Gastroesophageal sphincter (tissue), 2 donors: Measurements from ENCODE around the gene LIPN.

Experiments used
- POLR2A ChIP-seq, 2 donors: fragments of 450-650 bp; IDR thresholded peaks; one replicate each; pipeline ENCODE4 v1.6.1; 2017; ENCODE audit warnings: antibody characterized with exemption in 2 of 2, mild to moderate bottlenecking in 2 of 2, moderate library complexity in 1 of 2
- POLR2AphosphoS5 ChIP-seq: sonication (generic); formaldehyde crosslinking; IDR thresholded peaks from one replicate; pipeline ENCODE4 v1.6.1; 2017; ENCODE audit warnings: antibody characterized with exemption

DNA sequence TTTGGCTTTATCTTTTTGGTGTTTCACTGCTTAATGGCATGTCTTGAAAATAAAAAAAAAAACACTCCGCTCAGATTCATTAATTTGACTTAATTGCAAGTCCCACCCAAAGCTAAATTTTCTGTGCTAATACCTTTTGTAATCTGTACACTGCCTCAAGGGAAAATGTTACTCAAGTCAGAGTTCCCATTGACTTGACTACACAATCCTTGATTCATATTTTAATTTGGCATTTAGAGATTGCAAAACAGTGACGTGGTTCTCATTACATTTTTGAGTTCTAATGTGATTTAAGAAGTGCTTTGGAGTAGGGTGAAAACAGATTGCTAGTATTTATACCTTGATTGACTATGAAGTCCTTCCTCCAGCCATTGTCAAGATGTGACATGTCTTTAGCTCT lies 21.4 kb downstream of the LIPN start:
- TF ChIP-seq POLR2AphosphoS5 (no peak), POLR2A (IDR thresholded peaks at IDR 0.05) (no peak)
